ENCODE data around the gene WDR6. TPM values are rescaled to one million over a fixed set of nuclear protein-coding genes. Genes with fewer than 3 reads are reported as not detected.

Gene WDR6
- total and polyA plus RNA-seq, 9 of the 15 experiments (the other 6 are each of a cell fraction or from before 2014, with no cell fraction given) = 8.9 to 90.6 (median 44.7) TPM

DNA sequence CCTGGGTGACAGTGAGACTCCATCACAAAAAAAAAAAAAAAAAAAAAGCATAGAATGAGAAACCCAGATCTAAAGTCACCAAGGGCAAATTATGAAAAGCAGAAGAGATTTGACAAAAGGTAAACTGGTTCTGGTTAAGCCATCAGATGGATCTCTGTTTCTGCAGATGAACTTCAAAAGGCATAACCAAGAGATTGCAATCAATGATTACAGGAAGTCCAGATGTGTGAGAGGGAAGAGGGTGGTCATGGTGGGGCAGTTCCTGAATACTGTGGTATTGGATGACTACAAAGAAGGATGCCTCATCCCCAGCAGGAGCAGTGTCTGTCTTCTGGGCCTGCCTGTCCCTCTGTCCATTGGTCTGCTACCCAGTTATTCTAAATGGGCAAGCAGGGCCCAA lies 13.4 kb upstream of the WDR6 start:
- ATAC-seq = no peak
- Histone ChIP-seq H3K27me3 (ENCODE audit: control insufficient read depth in 2 of 2, insufficient read depth in 2 of 2, low read length in 2 of 2) (no peaks in the 10 kb centered on the region), H3K4me2 (ENCODE audit: insufficient read depth, low read length) (no peak overlapping the region), H3K27ac (ENCODE audit: extremely low read depth, low read depth, low read length) (no peak overlapping the region), H3K36me3 (ENCODE audit: control insufficient read depth, insufficient read depth, low read length) (no peaks in the 10 kb centered on the region), H4K20me1 (replicated peaks; ENCODE audit: control insufficient read depth, insufficient read depth, low read length) (no peaks in the 10 kb centered on the region), H3K4me1 (replicated peaks in 1 of 2; ENCODE audit: control insufficient read depth in 2 of 2, insufficient read depth in 2 of 2, low read length in 2 of 2) (peaks cover 9 to 26% of the 10 kb centered on the region in 2 experiments), H3K79me2 (ENCODE audit: control insufficient read depth, insufficient read depth, low read length) (no peaks in the 10 kb centered on the region), H3K4me3 (no peak overlapping the region), H3K9me3 (replicated peaks; ENCODE audit: control insufficient read depth, insufficient read depth, low read depth, low read length) (no peaks in the 10 kb centered on the region), H3K9me1 (ENCODE audit: control insufficient read depth, insufficient read depth, low read length) (no peaks in the 10 kb centered on the region), H2AFZ (ENCODE audit: low read depth, low read length) (no peak overlapping the region), H3K9ac (ENCODE audit: insufficient read depth in 1 of 2, low read depth in 2 of 2, low read length in 2 of 2) (no peak overlapping the region)
- DNase-seq (ENCODE audit: extremely low read depth in 1 of 4, low spot score in 3 of 4) = no peak
- peak; percentile 51 for FAIRE-seq
- in situ Hi-C loops (cut with MboI) = no loop called here
- BruUV-seq (replicated peaks) = no TSS peak
- POLR2A ChIA-PET = interaction anchor here (0.7 kb wide), 1 partner anchor 14 kb away, joined by 4 read pairs; no protein-coding TSS in a partner anchor
- intact Hi-C loops (cut with micrococcal nuclease) = no loop called here
- TF ChIP-seq, protein P1, sequence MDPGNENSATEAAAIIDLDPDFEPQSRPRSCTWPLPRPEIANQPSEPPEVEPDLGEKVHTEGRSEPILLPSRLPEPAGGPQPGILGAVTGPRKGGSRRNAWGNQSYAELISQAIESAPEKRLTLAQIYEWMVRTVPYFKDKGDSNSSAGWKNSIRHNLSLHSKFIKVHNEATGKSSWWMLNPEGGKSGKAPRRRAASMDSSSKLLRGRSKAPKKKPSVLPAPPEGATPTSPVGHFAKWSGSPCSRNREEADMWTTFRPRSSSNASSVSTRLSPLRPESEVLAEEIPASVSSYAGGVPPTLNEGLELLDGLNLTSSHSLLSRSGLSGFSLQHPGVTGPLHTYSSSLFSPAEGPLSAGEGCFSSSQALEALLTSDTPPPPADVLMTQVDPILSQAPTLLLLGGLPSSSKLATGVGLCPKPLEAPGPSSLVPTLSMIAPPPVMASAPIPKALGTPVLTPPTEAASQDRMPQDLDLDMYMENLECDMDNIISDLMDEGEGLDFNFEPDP (CRISPR knock-in tag; IDR thresholded peaks at IDR 0.05) = no peak
- TF ChIP-seq ATF6 (CRISPR knock-in tag; IDR thresholded peaks at IDR 0.05) (no peak), ZNF589 (CRISPR knock-in tag; IDR thresholded peaks at IDR 0.05; ENCODE audit: low read depth) (no peak), YBX1 (IDR thresholded peaks at IDR 0.05) (no peak), ETS1 (conservative IDR thresholded peaks at IDR 0.05; ENCODE audit: control insufficient read depth, low read depth, low read length) (no peak), PTRF (tag; IDR thresholded peaks at IDR 0.05) (no peak), TBP (optimal IDR thresholded peaks at IDR 0.05; ENCODE audit: low read depth, low read length) (no peak), POLR2A (conservative IDR thresholded peaks at IDR 0.05) (no peak), ZNF583 (CRISPR knock-in tag; IDR thresholded peaks at IDR 0.05) (no peak), ELF2 (CRISPR knock-in tag; IDR thresholded peaks at IDR 0.05) (no peak), PHTF2 (CRISPR knock-in tag; IDR thresholded peaks at IDR 0.05) (no peak), THRAP3 (IDR thresholded peaks at IDR 0.05; ENCODE audit: borderline replicate concordance) (no peak)
- CTCF ChIA-PET (ENCODE audit: low intra/inter-chr PET ratio) = no interaction called here
